ENCODE data around the gene ORC1. TPM values are rescaled to one million over a fixed set of nuclear protein-coding genes. Genes with fewer than 3 reads are reported as not detected.

The ORC1 gene
- total RNA-seq, 1 donor from 2014 or later = 0.43 TPM

DNA sequence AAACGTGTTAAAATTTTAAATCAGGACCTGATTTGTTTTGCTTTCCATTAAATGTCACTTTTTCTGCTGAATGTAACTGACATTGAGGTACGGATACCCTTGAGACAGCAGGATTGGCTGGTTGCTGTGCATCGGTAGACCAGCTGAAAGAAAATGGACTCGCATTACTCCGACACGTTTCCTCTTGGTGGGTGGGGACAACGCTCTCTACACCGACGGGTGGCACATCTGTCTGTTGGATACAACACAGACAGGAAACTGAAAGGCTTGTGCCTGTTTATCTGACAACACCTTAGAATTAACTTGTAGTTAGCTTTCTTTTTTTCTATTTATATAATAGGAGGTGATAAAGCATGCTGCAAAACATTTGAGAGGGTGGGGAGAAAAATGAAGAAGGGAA lies 19.5 kb upstream of the ORC1 start:
- H3K27ac ChIP-seq = peak overlapping the region; percentile 31
- H3K36me3 ChIP-seq = peaks cover 55% of the 10 kb centered on the region
- no peaks in the 10 kb centered on the region for H3K4me1 ChIP-seq
- TF ChIP-seq, protein P1, sequence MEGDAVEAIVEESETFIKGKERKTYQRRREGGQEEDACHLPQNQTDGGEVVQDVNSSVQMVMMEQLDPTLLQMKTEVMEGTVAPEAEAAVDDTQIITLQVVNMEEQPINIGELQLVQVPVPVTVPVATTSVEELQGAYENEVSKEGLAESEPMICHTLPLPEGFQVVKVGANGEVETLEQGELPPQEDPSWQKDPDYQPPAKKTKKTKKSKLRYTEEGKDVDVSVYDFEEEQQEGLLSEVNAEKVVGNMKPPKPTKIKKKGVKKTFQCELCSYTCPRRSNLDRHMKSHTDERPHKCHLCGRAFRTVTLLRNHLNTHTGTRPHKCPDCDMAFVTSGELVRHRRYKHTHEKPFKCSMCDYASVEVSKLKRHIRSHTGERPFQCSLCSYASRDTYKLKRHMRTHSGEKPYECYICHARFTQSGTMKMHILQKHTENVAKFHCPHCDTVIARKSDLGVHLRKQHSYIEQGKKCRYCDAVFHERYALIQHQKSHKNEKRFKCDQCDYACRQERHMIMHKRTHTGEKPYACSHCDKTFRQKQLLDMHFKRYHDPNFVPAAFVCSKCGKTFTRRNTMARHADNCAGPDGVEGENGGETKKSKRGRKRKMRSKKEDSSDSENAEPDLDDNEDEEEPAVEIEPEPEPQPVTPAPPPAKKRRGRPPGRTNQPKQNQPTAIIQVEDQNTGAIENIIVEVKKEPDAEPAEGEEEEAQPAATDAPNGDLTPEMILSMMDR (IDR thresholded peaks at IDR 0.05) = no peak
- ATAC-seq (no peak), DNase-seq (no peak)
- intact Hi-C loops (cut with DNase I) = no loop called here
- no peaks in the 10 kb centered on the region for H3K27me3 ChIP-seq
- H3K4me3 ChIP-seq = no peak overlapping the region
- H3K9me3 ChIP-seq = no peaks in the 10 kb centered on the region

DNA sequence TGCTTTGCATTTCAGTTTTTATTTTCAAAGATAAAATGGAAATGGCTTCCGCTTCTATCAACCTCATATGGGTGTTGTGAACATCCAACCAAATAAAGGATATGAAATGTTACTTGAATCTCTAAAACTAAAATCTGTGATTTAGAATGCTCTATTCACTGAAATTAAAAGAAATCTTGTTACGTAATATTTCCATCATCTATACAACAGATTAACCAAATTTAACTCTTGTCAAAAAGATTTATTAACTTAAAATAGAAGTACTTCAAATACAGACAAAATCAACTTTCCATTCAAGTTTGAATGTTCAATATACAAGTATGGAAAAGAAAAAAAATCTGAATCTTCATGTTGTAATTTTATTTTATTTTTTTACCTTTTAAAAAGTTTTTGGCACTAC lies 18.8 kb upstream of the ORC1 start:
- no peak for DNase-seq
- Histone ChIP-seq H3K36me3 (peaks cover 61% of the 10 kb centered on the region), H3K4me1 (no peaks in the 10 kb centered on the region), H3K27ac (no peak overlapping the region), H3K4me3 (no peak overlapping the region), H3K27me3 (no peaks in the 10 kb centered on the region), H3K9me3 (no peaks in the 10 kb centered on the region)
- TF ChIP-seq, protein P1 (IDR thresholded peaks at IDR 0.05) = no peak
- intact Hi-C loops (cut with DNase I) = no loop called here
- ATAC-seq = no peak

DNA sequence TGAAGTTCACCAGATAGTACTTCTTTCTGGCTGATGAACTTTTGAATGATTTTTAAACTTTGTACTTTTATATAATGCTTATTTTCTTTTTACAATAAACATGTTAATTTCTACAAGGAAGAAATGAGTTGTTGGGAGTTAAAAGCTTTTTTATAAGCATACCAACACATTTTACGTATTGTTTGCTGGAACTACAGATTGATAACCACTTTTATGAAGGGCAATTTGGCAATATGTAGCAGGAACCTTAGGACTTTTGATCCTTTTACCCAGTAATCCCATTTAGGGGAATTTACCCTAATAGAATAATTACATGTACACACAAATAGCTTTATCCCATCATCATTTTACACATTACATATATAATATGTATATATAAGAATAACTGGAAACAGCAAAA lies 16.5 kb upstream of the ORC1 start:
- Histone ChIP-seq H3K36me3 (peaks cover 73% of the 10 kb centered on the region), H3K9me3 (no peaks in the 10 kb centered on the region)
- TF ChIP-seq, protein P1 (IDR thresholded peaks at IDR 0.05) = no peak

DNA sequence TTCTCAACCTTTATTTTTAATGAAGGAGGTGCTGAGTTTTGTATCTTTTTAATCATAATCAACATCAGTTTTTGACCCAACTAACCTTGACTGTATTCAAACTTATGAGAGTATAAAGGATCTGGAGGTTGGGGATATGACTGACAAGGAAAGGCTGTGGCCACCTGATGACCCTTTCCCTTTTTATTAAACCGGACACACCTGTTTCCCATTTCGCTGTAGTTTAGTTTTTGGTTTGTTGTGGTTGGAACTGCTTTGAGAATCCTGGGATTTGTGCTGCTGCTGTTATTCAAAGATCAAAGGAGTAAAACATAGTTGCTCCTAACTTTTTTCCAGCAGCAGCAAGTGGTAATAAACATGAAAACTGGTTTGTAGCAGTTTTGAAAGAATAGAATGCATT lies 12.6 kb upstream of the ORC1 start:
- no peak overlapping the region for H3K4me3 ChIP-seq
- TF ChIP-seq, protein P1 (IDR thresholded peaks at IDR 0.05) = no peak
- H3K36me3 ChIP-seq = peaks cover 100% of the 10 kb centered on the region
- no peak overlapping the region for H3K27ac ChIP-seq
- intact Hi-C loops (cut with DNase I) = no loop called here
- DNase-seq (no peak), ATAC-seq (no peak)
- no peaks in the 10 kb centered on the region for H3K27me3 ChIP-seq
- H3K4me1 ChIP-seq = no peaks in the 10 kb centered on the region
- no peaks in the 10 kb centered on the region for H3K9me3 ChIP-seq

More for the DNA sequence above, 16.5 kb upstream of the ORC1 start:
- intact Hi-C loops (cut with DNase I) = no loop called here
- Histone ChIP-seq H3K27ac (no peak overlapping the region), H3K4me3 (no peak overlapping the region), H3K4me1 (no peaks in the 10 kb centered on the region), H3K27me3 (no peaks in the 10 kb centered on the region)
- ATAC-seq = no peak
- no peak for DNase-seq

DNA sequence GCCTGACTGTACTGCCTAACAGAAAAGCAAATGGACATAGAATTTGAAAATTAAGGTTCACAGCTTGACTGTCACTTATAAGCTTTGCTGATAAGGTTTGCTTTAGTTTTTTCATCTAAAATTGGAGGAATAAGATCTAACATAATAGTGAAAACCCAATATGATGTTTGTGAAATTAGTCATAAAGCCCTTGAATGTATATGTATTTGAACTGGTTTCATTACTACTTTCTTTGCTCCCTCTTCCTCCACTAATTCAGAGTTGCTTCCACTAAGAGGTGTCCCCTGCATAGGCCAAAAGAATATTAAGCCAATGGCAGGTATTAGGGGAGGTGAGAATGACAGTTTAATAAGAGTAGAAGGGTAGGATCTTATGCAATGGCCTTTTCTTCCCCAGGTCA lies 10.7 kb upstream of the ORC1 start:
- no peak overlapping the region for H3K4me3 ChIP-seq
- ATAC-seq (no peak), DNase-seq (no peak)
- no peaks in the 10 kb centered on the region for H3K27me3 ChIP-seq
- TF ChIP-seq, protein P1 (IDR thresholded peaks at IDR 0.05) = no peak
- no peaks in the 10 kb centered on the region for H3K9me3 ChIP-seq
- H3K27ac ChIP-seq = no peak overlapping the region
- H3K36me3 ChIP-seq = peaks cover 100% of the 10 kb centered on the region
- no peaks in the 10 kb centered on the region for H3K4me1 ChIP-seq
- intact Hi-C loops (cut with DNase I) = no loop called here

DNA sequence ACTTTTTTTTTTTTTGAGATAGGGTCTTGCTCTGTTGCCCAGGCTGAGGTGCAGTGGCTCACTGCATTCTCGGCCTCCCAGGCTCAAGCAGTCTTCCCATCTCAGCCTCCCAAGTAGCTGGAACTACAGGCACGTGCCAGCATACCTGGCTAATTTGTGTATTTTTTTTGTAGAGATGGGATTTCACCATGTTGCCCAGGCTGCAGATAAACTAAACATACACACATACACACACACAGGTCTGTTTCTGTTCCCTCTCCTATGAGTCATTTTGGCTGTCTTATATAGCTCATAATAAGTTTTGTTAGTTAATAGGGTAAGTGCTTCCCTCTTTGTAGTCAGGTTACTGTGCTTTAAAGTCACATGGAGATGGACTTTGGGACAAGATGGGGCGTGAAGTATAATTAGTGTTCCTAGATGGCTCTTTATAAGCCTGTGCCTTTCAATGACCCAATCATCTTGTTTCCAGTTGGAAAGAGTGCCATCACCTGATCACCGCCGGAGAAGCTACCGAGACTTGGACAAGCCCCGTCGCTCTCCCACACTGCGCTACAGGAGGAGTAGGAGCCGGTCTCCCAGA lies 9.3 kb upstream of the ORC1 start:
- intact Hi-C loops (cut with DNase I) = no loop called here
- no peak for ATAC-seq

More for the DNA sequence above, 9.3 kb upstream of the ORC1 start:
- Histone ChIP-seq H3K9me3 (no peaks in the 10 kb centered on the region), H3K27me3 (no peaks in the 10 kb centered on the region), H3K4me1 (no peaks in the 10 kb centered on the region), H3K36me3 (peaks cover 100% of the 10 kb centered on the region), H3K4me3 (no peak overlapping the region), H3K27ac (no peak overlapping the region)
- TF ChIP-seq, protein P1 (IDR thresholded peaks at IDR 0.05) = no peak
- no peak for DNase-seq
